ENCODE measurements around the gene PRUNE1. TPM values are rescaled to one million over a fixed set of nuclear protein-coding genes. Genes with fewer than 3 reads are reported as not detected.
A peak's percentile ranks its signal among the peaks of the same experiment; 100 is the strongest.

The PRUNE1 gene
- total and polyA plus RNA-seq, 4 donors = 8.7 to 20.6 (median 12.7) TPM

DNA sequence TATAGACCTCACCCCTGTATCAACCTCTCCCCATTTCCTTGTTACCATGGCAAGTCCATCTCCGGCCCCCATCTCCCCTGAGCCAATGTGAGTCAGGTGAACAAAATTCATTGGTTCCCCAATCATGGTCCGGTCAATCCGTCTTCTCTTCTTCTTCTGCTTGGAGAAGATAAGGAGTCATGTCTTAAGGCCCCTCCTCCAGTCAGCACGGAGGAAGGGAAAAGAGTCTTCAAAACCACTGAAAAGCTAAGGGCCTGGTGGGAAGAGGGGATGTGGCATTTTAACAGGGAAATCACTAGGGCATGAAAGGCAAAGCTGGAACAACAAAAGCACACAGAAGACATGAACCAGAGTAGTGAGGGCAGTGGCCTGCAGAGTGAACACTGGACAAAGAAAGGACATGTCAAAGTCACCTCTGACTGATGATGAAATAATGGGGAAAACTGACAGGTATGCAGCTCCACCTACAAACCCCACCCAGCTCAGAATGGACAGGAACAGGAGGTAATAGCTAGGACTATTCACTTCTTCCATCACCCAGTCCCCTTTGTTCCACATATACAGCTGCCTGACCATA lies 46.8 kb downstream of the PRUNE1 start:
- Histone ChIP-seq H3K4me1 (ENCODE audit: control insufficient read depth in 5 of 5, insufficient read depth in 5 of 5, low read length in 5 of 5) (peaks cover 11 to 21% (median 15%) of the 10 kb centered on the region in 5 donors), H3K27ac (ENCODE audit: low read depth in 1 of 2, low read length in 1 of 2) (peak overlapping the region in 1 of 2 donors; percentile 1), H3K27me3 (ENCODE audit: control insufficient read depth in 3 of 3, insufficient read depth in 3 of 3, low read length in 2 of 3) (no peaks in the 10 kb centered on the region), H3K9ac (ENCODE audit: insufficient read depth in 1 of 2, low read length in 2 of 2) (no peak overlapping the region), H3K9me3 (ENCODE audit: control insufficient read depth in 4 of 4, insufficient read depth in 3 of 4, low read length in 3 of 4) (no peaks in the 10 kb centered on the region), H3K4me3 (no peak overlapping the region), H3K36me3 (ENCODE audit: control insufficient read depth in 4 of 4, insufficient read depth in 4 of 4, low read length in 4 of 4) (peaks cover 35 to 44% (median 40%) of the 10 kb centered on the region in 4 donors)
- DNase-seq (no peak), ATAC-seq (ENCODE audit: insufficient read depth, low FRiP score) (no peak)
- no peak for TF ChIP-seq CTCF (IDR thresholded peaks at IDR 0.05; ENCODE audit: control extremely low read depth, extremely low read depth)
- 86 to 90% methylated on average over 4 of the region's 4 CpGs for WGBS, 2 donors

GRCh38 chr1:151055581-151055980 lies 47.3 kb downstream of the PRUNE1 start:
- no peak for TF ChIP-seq CTCF (IDR thresholded peaks at IDR 0.05; ENCODE audit: control extremely low read depth, extremely low read depth)
- H3K4me3 ChIP-seq = no peak overlapping the region
- peaks cover 11 to 21% (median 15%) of the 10 kb centered on the region in 5 donors for H3K4me1 ChIP-seq (ENCODE audit: control insufficient read depth in 5 of 5, insufficient read depth in 5 of 5, low read length in 5 of 5)
- no peaks in the 10 kb centered on the region for H3K27me3 ChIP-seq (ENCODE audit: control insufficient read depth in 3 of 3, insufficient read depth in 3 of 3, low read length in 2 of 3)
- no peak for ATAC-seq (ENCODE audit: insufficient read depth, low FRiP score)
- WGBS, 2 donors = 47 to 48% methylated on average over 2 of the region's 2 CpGs
- H3K36me3 ChIP-seq (ENCODE audit: control insufficient read depth in 4 of 4, insufficient read depth in 4 of 4, low read length in 4 of 4) = peaks cover 35 to 44% (median 40%) of the 10 kb centered on the region in 4 donors
- no peak overlapping the region for H3K9ac ChIP-seq (ENCODE audit: insufficient read depth in 1 of 2, low read length in 2 of 2)
- H3K27ac ChIP-seq (ENCODE audit: low read depth in 1 of 2, low read length in 1 of 2) = peak overlapping the region in 1 of 2 donors; percentile 41
- DNase-seq = no peak
- no peaks in the 10 kb centered on the region for H3K9me3 ChIP-seq (ENCODE audit: control insufficient read depth in 4 of 4, insufficient read depth in 3 of 4, low read length in 3 of 4)

DNA sequence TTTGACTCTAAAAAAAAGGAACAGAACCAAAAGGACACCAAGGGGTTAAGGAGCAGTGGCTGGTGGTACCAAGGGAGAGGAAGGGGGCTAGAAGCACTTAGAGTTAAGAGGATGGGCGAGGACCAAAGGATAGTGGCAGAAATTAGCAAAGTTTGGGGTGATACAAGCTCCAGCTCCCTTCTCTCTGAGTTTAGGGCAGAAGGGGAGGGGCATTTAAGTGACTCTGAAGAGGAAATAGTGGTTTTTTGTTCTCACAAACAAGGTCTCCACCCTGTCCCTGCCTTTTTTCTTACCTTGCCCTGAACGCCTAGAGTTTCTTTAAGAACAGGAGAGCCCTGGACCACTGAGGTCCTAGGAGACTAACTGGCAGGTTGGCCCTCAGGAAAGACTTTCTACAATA lies 47.9 kb downstream of the PRUNE1 start:
- TF ChIP-seq CTCF (IDR thresholded peaks at IDR 0.05; ENCODE audit: control extremely low read depth, extremely low read depth) = no peak
- DNase-seq (no peak), ATAC-seq (ENCODE audit: insufficient read depth, low FRiP score) (no peak)
- Histone ChIP-seq H3K27ac (ENCODE audit: low read depth in 1 of 2, low read length in 1 of 2) (peak overlapping the region in 1 of 2 donors; percentile 48), H3K9ac (ENCODE audit: insufficient read depth in 1 of 2, low read length in 2 of 2) (no peak overlapping the region), H3K9me3 (ENCODE audit: control insufficient read depth in 4 of 4, insufficient read depth in 3 of 4, low read length in 3 of 4) (no peaks in the 10 kb centered on the region), H3K4me1 (ENCODE audit: control insufficient read depth in 5 of 5, insufficient read depth in 5 of 5, low read length in 5 of 5) (peaks cover 11 to 27% (median 16%) of the 10 kb centered on the region in 5 donors), H3K27me3 (ENCODE audit: control insufficient read depth in 3 of 3, insufficient read depth in 3 of 3, low read length in 2 of 3) (no peaks in the 10 kb centered on the region), H3K4me3 (no peak overlapping the region), H3K36me3 (ENCODE audit: control insufficient read depth in 4 of 4, insufficient read depth in 4 of 4, low read length in 4 of 4) (peaks cover 35 to 44% (median 40%) of the 10 kb centered on the region in 4 donors)
- WGBS, 2 donors = 23 to 32% methylated on average over 2 of the region's 2 CpGs
